WTC11 (cell line): ENCODE results near the gene LBH. TPM values are rescaled to one million over a fixed set of nuclear protein-coding genes. Genes with fewer than 3 reads are reported as not detected.

Experiments
- ATAC-seq: fragments of 200-7000 bp; cut with Tn5 transposase; 2 replicates; pipeline ENCODE4 v1.10.0; 2021; ENCODE audit warnings: mild to moderate bottlenecking, moderate library complexity
- CTCF ChIA-PET: fragments of 300-600 bp; sonication (Branson Sonifier 250); formaldehyde crosslinking; loops from one replicate; lab custom pipeline; 2021; ENCODE audit warnings: antibody characterized with exemption; lab: Charles Lee
- POLR2A ChIA-PET: fragments of 350-600 bp; sonication (Branson Sonifier 250); formaldehyde crosslinking; loops from one replicate; lab custom pipeline; 2021; ENCODE audit warnings: antibody characterized with exemption; lab: Charles Lee
- DNase-seq: peaks from one replicate; pipeline ENCODE4 v3.0.0; 2021; ENCODE audit warnings: low spot score
- H3K27ac Mint-ChIP-seq: 2 replicates; pipeline ENCODE4 v1.8.0; 2021; ENCODE audit warnings: mixed read lengths
- H3K27me3 Mint-ChIP-seq: 2 replicates; pipeline ENCODE4 v1.8.0; 2021; ENCODE audit warnings: low read depth, mild to moderate bottlenecking, moderate library complexity, mixed read lengths
- H3K36me3 Mint-ChIP-seq: 2 replicates; pipeline ENCODE4 v1.8.0; 2021; ENCODE audit warnings: mixed read lengths
- H3K4me1 Mint-ChIP-seq: 2 replicates; pipeline ENCODE4 v1.8.0; 2022; ENCODE audit warnings: mixed read lengths
- H3K4me3 Mint-ChIP-seq: 2 replicates; pipeline ENCODE4 v1.8.0; 2021; ENCODE audit warnings: mild to moderate bottlenecking, moderate library complexity, mixed read lengths
- H3K9me3 Mint-ChIP-seq: 2 replicates; pipeline ENCODE4 v1.8.0; 2021; ENCODE audit warnings: mixed read lengths
- AFF4 ChIP-seq: sonication (generic); formaldehyde crosslinking; IDR thresholded peaks from 2 replicates; pipeline ENCODE4 v1.8.1; 2023; ENCODE audit warnings: mild to moderate bottlenecking, missing genetic modification reagents, borderline replicate concordance
- ATF2 ChIP-seq: sonication (generic); formaldehyde crosslinking; IDR thresholded peaks from 2 replicates; pipeline ENCODE4 v1.8.1; 2022; ENCODE audit warnings: low read depth, missing genetic modification reagents, borderline replicate concordance
- ATF3 ChIP-seq: sonication (generic); formaldehyde crosslinking; conservative IDR thresholded peaks from 2 replicates; pipeline ENCODE4 v1.8.1; 2022; ENCODE audit warnings: mild to moderate bottlenecking, missing genetic modification reagents
- ETV6 ChIP-seq: sonication (generic); formaldehyde crosslinking; IDR thresholded peaks from 2 replicates; pipeline ENCODE4 v1.8.1; 2022; ENCODE audit warnings: mild to moderate bottlenecking, missing genetic modification reagents
- FOXJ3 ChIP-seq: sonication (generic); formaldehyde crosslinking; IDR thresholded peaks from 2 replicates; pipeline ENCODE4 v1.9.0; 2021; ENCODE audit warnings: missing genetic modification reagents, mild to moderate bottlenecking, borderline replicate concordance
- FOXP4 ChIP-seq: sonication (generic); formaldehyde crosslinking; IDR thresholded peaks from 2 replicates; pipeline ENCODE4 v1.8.0; 2022; ENCODE audit warnings: mild to moderate bottlenecking, missing genetic modification reagents
- GRHL2 ChIP-seq: fragments of 250-450 bp; sonication (Bioruptor Pico); IDR thresholded peaks from 2 replicates; pipeline ENCODE4 v1.8.0; 2022; ENCODE audit warnings: mild to moderate bottlenecking, moderate library complexity; ENCODE audit not compliant: insufficient replicate concordance, severe bottlenecking
- IRF1 ChIP-seq: sonication (generic); formaldehyde crosslinking; IDR thresholded peaks from 2 replicates; pipeline ENCODE4 v1.8.0; 2023; ENCODE audit warnings: missing genetic modification reagents
- KAT7 ChIP-seq: sonication (generic); formaldehyde crosslinking; IDR thresholded peaks from 2 replicates; pipeline ENCODE4 v1.8.1; 2023; ENCODE audit warnings: missing genetic modification reagents, mild to moderate bottlenecking, borderline replicate concordance
- OVOL2 ChIP-seq: fragments of 250-450 bp; sonication (Bioruptor Pico); IDR thresholded peaks from 2 replicates; pipeline ENCODE4 v1.9.0; 2021; ENCODE audit warnings: mild to moderate bottlenecking, borderline replicate concordance
- PRRX2 ChIP-seq: fragments of 250-450 bp; sonication (Bioruptor Pico); IDR thresholded peaks from 2 replicates; pipeline ENCODE4 v1.8.0; 2021; ENCODE audit warnings: mild to moderate bottlenecking
- RELA ChIP-seq: sonication (generic); formaldehyde crosslinking; IDR thresholded peaks from 2 replicates; pipeline ENCODE4 v1.8.1; 2022; ENCODE audit warnings: missing genetic modification reagents, mild to moderate bottlenecking, borderline replicate concordance
- SMAD4 ChIP-seq: sonication (generic); formaldehyde crosslinking; IDR thresholded peaks from 2 replicates; pipeline ENCODE4 v1.8.0; 2022; ENCODE audit warnings: mild to moderate bottlenecking, missing genetic modification reagents
- TEAD1 ChIP-seq: sonication (generic); formaldehyde crosslinking; IDR thresholded peaks from 2 replicates; pipeline ENCODE4 v1.8.0; 2022; ENCODE audit warnings: mild to moderate bottlenecking, missing genetic modification reagents
- TEAD4 ChIP-seq: sonication (generic); formaldehyde crosslinking; IDR thresholded peaks from 2 replicates; pipeline ENCODE4 v1.8.0; 2022; ENCODE audit warnings: mild to moderate bottlenecking, missing genetic modification reagents
- ZMAT4 ChIP-seq: fragments of 250-450 bp; sonication (Bioruptor Pico); IDR thresholded peaks from 2 replicates; pipeline ENCODE4 v1.9.0; 2021; ENCODE audit warnings: mild to moderate bottlenecking
- ZNF219 ChIP-seq: sonication (generic); formaldehyde crosslinking; IDR thresholded peaks from 2 replicates; pipeline ENCODE4 v1.8.0; 2023; ENCODE audit warnings: missing genetic modification reagents, mild to moderate bottlenecking, borderline replicate concordance
- ZNF416 ChIP-seq: fragments of 250-450 bp; sonication (Bioruptor Pico); IDR thresholded peaks from 2 replicates; pipeline ENCODE4 v1.9.0; 2021; ENCODE audit warnings: mild to moderate bottlenecking, inconsistent platforms
- ZNF425 ChIP-seq: fragments of 250-450 bp; sonication (Bioruptor Pico); conservative IDR thresholded peaks from 2 replicates; pipeline ENCODE4 v1.9.0; 2021; ENCODE audit warnings: mild to moderate bottlenecking
- total RNA-seq: library from RNA; stranded (reverse); gene quantifications from 3 replicates; pipeline ENCODE4 v1.2.3, GENCODE V29; 2021

LBH gene
- total RNA-seq, 1 experiment from 2014 or later: 47.3 TPM

- ChIA-PET POLR2A (no interaction called here), CTCF (no interaction called here)
- H3K27me3 Mint-ChIP-seq: no peaks in the 10 kb centered on the region
- no peak for ATAC-seq
- peaks cover 22% of the 10 kb centered on the region for H3K36me3 Mint-ChIP-seq
- H3K4me3 Mint-ChIP-seq: no peak overlapping the region
- no peak overlapping the region for H3K27ac Mint-ChIP-seq
- no peak for DNase-seq
- peaks cover 14% of the 10 kb centered on the region for H3K9me3 Mint-ChIP-seq
- peaks cover 18% of the 10 kb centered on the region for H3K4me1 Mint-ChIP-seq
- TF ChIP-seq KAT7: no peak
- no peak for TF ChIP-seq ZNF416 (CRISPR knock-in tag)
- no peak for TF ChIP-seq ATF2 (CRISPR knock-in tag)
- no peak for TF ChIP-seq FOXP4 (CRISPR knock-in tag)
- TF ChIP-seq OVOL2 (CRISPR knock-in tag): no peak
- TF ChIP-seq ETV6 (CRISPR knock-in tag): no peak
- TF ChIP-seq FOXJ3 (CRISPR knock-in tag): no peak
- no peak for TF ChIP-seq ZNF219 (CRISPR knock-in tag)
- no peak for TF ChIP-seq TEAD1 (CRISPR knock-in tag)
- TF ChIP-seq TEAD4: no peak
- TF ChIP-seq ZMAT4: no peak
- no peak for TF ChIP-seq ZNF425 (CRISPR knock-in tag)
- TF ChIP-seq ATF3: no peak
- TF ChIP-seq PRRX2 (CRISPR knock-in tag): no peak
- no peak for TF ChIP-seq IRF1 (CRISPR knock-in tag)
- TF ChIP-seq AFF4 (CRISPR knock-in tag): no peak
- no peak for TF ChIP-seq RELA (CRISPR knock-in tag)
- TF ChIP-seq SMAD4 (CRISPR knock-in tag): no peak
- TF ChIP-seq GRHL2 (CRISPR knock-in tag): no peak
These were observed 31.5 kb downstream of the LBH start for GRCh38 chr2:30262716-30263309.
